Body of pancreas (tissue), 4 donors: ENCODE results near the gene GLUD1. TPM values are rescaled to one million over a fixed set of nuclear protein-coding genes. Genes with fewer than 3 reads are reported as not detected.
"Not testable (repeated sequence)": the region's sequence is repeated elsewhere in the genome, so short reads cannot be mapped to it uniquely, and the experiment has no call there.

Source experiments
- ATAC-seq: fragments of 150-250 bp; one replicate; pipeline ENCODE4 v1.9.1; 2016
- DNase-seq, 4 donors: peaks; one replicate each; pipeline ENCODE4 v3.0.0-alpha.2; 2019
- H3K27ac ChIP-seq, 4 donors: fragments of 200-600 bp; sonication (generic); 1 replicate in 3 of 4; 2 replicates in 1 of 4; pipeline versions ENCODE4 v1.5.1 to v1.6.1; 2016 to 2019; ENCODE audit warnings: mild to moderate bottlenecking in 1 of 4, mixed read lengths in 1 of 4, moderate library complexity in 1 of 4
- H3K27me3 ChIP-seq, 2 donors: fragments of 200-600 bp; sonication (generic); one replicate each; pipeline ENCODE4 v1.6.0; 2016; ENCODE audit warnings: mild to moderate bottlenecking in 1 of 2
- H3K36me3 ChIP-seq, 2 donors: fragments of 200-600 bp; sonication (generic); replicated peaks in 1 of 2; 2 replicates each; pipeline ENCODE4 v1.5.1; 2016; ENCODE audit warnings: low read depth in 2 of 2; ENCODE audit not compliant: insufficient read depth in 1 of 2
- H3K4me1 ChIP-seq: fragments of 200-600 bp; sonication (generic); one replicate; pipeline ENCODE4 v1.6.0; 2016
- H3K4me3 ChIP-seq, 2 donors: fragments of 200-600 bp; sonication (generic); 1 replicate in 1 of 2; 2 replicates in 1 of 2; pipeline ENCODE4 v1.5.1; 2016 to 2019
- H3K9me3 ChIP-seq, 3 donors: fragments of 200-600 bp; sonication (generic); 1 replicate in 2 of 3; 2 replicates in 1 of 3; pipeline ENCODE4 v1.5.1; 2016
- CTCF ChIP-seq, 7 experiments: fragments of 450-650 bp in 4 of 7; fragments of 200-600 bp in 3 of 7; sonication (generic) in 3 of 7; IDR thresholded peaks; one replicate each; pipeline ENCODE4 v1.5.1; 2016 to 2019; ENCODE audit warnings: antibody characterized with exemption in 7 of 7
- POLR2A ChIP-seq, 3 donors: fragments of 450-650 bp; IDR thresholded peaks; one replicate each; pipeline ENCODE4 v1.6.1; 2016; ENCODE audit warnings: antibody characterized with exemption in 3 of 3, mild to moderate bottlenecking in 2 of 3
- WGBS, 2 donors: methylation state at CpG; one replicate each; pipeline ENCODE4 v1.1.5; 2017; 5-methylcytosine and 5-hydroxymethylcytosine counted together
- intact Hi-C: fragments of 100-400 bp; cut with DNase I; formaldehyde crosslinking; loops from one replicate; pipeline ENCODE4 v1.15.1; 2023
- total RNA-seq, 2 donors: library from RNA; depleted of rRNA; stranded (reverse); fragments of >200 nt; gene quantifications; one replicate each; pipeline ENCODE4 v1.1.0, GENCODE V29; 2016

The GLUD1 gene
- total RNA-seq, 2 donors from 2014 or later: 72.1 to 74.5 TPM

GRCh38 chr10:87054373-87055295 lies 40.0 kb downstream of the GLUD1 start:
- ATAC-seq: no peak

GRCh38 chr10:87053577-87054181 lies 41.0 kb downstream of the GLUD1 start:
- TF ChIP-seq POLR2A (IDR thresholded peaks at IDR 0.05) (no peak), CTCF (IDR thresholded peaks at IDR 0.05) (no peak)
- intact Hi-C loops: no loop called here
- Histone ChIP-seq H3K36me3 (peaks cover 9 to 31% of the 10 kb centered on the region in 2 donors), H3K4me1 (no peaks in the 10 kb centered on the region), H3K9me3 (no peaks in the 10 kb centered on the region), H3K27ac (no peak overlapping the region), H3K27me3 (no peaks in the 10 kb centered on the region), H3K4me3 (no peak overlapping the region)
- 91% methylated on average over 7 of the region's 7 CpGs for WGBS, 2 donors
- ATAC-seq (no peak), DNase-seq (no peak)

More at GRCh38 chr10:87054373-87055295, 40.0 kb downstream of the GLUD1 start:
- Histone ChIP-seq H3K4me3 (no peak overlapping the region), H3K27me3 (no peaks in the 10 kb centered on the region), H3K27ac (no peak overlapping the region), H3K9me3 (no peaks in the 10 kb centered on the region), H3K4me1 (no peaks in the 10 kb centered on the region), H3K36me3 (peaks cover 13 to 33% of the 10 kb centered on the region in 2 donors)
- 69 to 73% methylated on average over 7 of the region's 7 CpGs for WGBS, 2 donors
- DNase-seq: peak in 1 of 4 donors; percentile 10
- no peak for TF ChIP-seq CTCF (IDR thresholded peaks at IDR 0.05)
- intact Hi-C loops: no loop called here

- H3K4me1 ChIP-seq: no peaks in the 10 kb centered on the region
- ATAC-seq: no peak
- H3K36me3 ChIP-seq: peaks cover 3 to 29% of the 10 kb centered on the region in 2 donors
- intact Hi-C loops: no loop called here
- no peak overlapping the region for H3K27ac ChIP-seq
- TF ChIP-seq POLR2A (IDR thresholded peaks at IDR 0.05): no peak
- no peak for TF ChIP-seq CTCF (IDR thresholded peaks at IDR 0.05)
- no peak overlapping the region for H3K4me3 ChIP-seq
- no peaks in the 10 kb centered on the region for H3K27me3 ChIP-seq
- peak in 3 of 4 donors; percentile 15 to 46 (median 24) for DNase-seq
- no peaks in the 10 kb centered on the region for H3K9me3 ChIP-seq
- WGBS, 2 donors: 35 to 45% methylated on average over 3 of the region's 3 CpGs
Observed at GRCh38 chr10:87053111-87053510, 41.5 kb downstream of the GLUD1 start.

- no peak for DNase-seq
- 95 to 99% methylated on average over 6 of the region's 6 CpGs for WGBS, 2 donors
- intact Hi-C loops: no loop called here
- no peaks in the 10 kb centered on the region for H3K4me1 ChIP-seq
- no peak for ATAC-seq
- no peak overlapping the region for H3K4me3 ChIP-seq
- TF ChIP-seq POLR2A (IDR thresholded peaks at IDR 0.05) (no peak), CTCF (IDR thresholded peaks at IDR 0.05) (no peak)
- H3K9me3 ChIP-seq: no peaks in the 10 kb centered on the region
- no peaks in the 10 kb centered on the region for H3K27me3 ChIP-seq
- peaks cover 7 to 14% of the 10 kb centered on the region in 2 donors for H3K36me3 ChIP-seq
- H3K27ac ChIP-seq: no peak overlapping the region
Observed at GRCh38 chr10:87045434-87045938, 49.2 kb downstream of the GLUD1 start.

GRCh38 chr10:87043579-87043978 lies 51.1 kb downstream of the GLUD1 start:
- H3K9me3 ChIP-seq, intact Hi-C loops, H3K27ac ChIP-seq, H3K4me1 ChIP-seq, DNase-seq, ATAC-seq, H3K4me3 ChIP-seq, H3K27me3 ChIP-seq: not testable (repeated sequence)
- WGBS, 2 donors: 96 to 99% methylated on average over 7 of the region's 7 CpGs
- H3K36me3 ChIP-seq: peaks cover 7 to 12% of the 10 kb centered on the region in 2 donors
